T-helper 9 cell (primary cell): ENCODE data around the gene PTBP3.
"Not testable (repeated sequence)": the region's sequence is repeated elsewhere in the genome, so short reads cannot be mapped to it uniquely, and the experiment has no call there.

Experiments
- DNase-seq: peaks from one replicate; pipeline ENCODE4 v3.0.0-alpha.2; 2020

PTBP3 gene

DNA sequence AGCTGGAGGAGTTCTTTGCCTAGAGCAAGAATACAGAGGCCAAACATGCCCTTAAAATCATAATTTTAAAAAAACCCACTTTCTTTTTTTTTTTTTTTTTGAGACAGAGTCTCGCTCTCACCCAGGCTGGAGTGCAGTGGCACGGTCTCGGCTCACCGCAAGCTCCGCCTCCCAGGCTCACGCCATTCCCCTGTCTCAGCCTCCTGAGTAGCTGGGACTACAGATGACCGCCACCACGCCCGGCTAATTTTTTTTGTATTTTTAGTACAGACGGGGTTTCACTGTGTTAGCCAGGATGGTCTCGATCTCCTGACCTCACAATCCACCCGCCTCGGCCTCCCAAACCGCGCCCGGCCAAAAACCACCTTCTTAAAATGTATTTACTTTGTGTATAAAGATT is 66.3 kb downstream of the PTBP3 start:
- DNase-seq, result not testable (repeated sequence)

DNA sequence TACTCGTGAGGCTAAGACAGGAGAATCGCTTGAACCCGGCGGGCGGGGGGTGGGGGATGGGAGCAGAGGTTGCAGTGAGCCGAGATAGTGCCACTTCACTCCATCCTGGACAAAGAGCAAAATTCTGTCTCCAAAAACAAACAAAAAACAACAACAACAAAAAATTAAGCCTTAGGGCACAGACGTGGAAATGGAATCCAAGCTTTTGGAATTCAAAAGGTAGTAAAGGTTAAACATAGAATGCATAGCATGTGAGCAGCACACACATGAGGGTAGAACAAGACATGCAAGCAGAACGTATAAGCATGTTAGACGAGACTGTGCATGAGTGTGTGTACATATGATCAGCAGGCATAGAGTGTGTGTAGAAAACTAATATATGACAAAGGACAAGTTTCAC is 68.0 kb downstream of the PTBP3 start:
- DNase-seq, result no peak

GRCh38 chr9:112262577-112262976 is 70.8 kb downstream of the PTBP3 start:
- DNase-seq, result no peak

DNA sequence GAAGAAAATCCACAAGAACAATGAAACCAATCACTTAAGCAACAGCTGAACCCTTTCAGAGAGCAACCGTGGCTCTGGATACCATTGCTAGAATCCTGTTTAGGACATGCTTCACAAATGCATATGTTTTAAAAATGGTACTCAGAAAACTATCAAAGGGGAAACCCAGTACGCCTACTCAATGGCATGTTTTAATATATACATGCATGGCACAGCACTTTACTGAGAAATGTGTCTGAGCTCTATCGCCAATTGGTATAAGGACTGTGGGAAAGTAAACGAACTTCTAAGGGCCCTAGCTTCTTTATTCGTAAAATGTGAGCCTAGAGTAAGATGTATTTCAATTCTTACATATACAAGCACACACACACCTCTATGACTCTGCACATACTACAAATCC is 72.3 kb downstream of the PTBP3 start:
- no peak for DNase-seq

- DNase-seq, result no peak
These were observed 75.3 kb downstream of the PTBP3 start for GRCh38 chr9:112258106-112258505.

- DNase-seq, result no peak
These were observed 81.2 kb downstream of the PTBP3 start for GRCh38 chr9:112252194-112252593.

- no peak for DNase-seq
These were observed 84.1 kb downstream of the PTBP3 start for GRCh38 chr9:112249277-112249676.

GRCh38 chr9:112248722-112249121 is 84.7 kb downstream of the PTBP3 start:
- no peak for DNase-seq

- DNase-seq, result no peak
These were observed 86.3 kb downstream of the PTBP3 start for GRCh38 chr9:112247090-112247489.

- no peak for DNase-seq
These were observed 88.3 kb downstream of the PTBP3 start for GRCh38 chr9:112245126-112245525.

DNA sequence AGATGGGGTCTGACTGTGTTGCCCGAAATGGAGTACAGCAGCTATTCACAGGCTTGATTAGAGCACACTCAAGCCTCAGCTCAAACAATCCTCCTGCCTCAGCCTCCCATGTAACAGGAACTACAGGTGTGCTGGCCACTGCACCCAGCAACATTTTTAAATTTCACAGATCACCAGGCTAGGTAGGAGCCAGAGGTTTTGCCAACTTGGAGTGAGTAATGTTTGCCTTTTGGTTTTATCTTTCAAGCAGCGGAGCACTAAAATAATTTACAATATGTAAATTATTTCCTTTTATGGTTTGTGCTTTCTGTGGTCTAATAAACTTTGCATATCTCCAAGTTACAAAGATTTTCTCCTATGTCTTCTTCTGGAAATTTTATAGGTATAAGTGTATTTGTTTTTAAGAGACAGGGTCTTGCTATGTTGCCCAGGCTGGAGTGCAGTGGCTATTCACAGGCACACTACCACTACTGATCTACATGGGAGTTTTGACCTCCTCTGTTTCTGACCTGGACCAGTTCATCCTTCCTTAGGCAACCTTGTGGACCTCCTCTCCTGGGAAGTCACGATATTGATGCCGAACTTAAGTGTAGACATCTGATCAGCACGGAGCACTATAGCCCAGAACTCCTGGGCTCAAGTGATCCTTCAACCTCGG is 91.1 kb downstream of the PTBP3 start:
- DNase-seq, result no peak

DNA sequence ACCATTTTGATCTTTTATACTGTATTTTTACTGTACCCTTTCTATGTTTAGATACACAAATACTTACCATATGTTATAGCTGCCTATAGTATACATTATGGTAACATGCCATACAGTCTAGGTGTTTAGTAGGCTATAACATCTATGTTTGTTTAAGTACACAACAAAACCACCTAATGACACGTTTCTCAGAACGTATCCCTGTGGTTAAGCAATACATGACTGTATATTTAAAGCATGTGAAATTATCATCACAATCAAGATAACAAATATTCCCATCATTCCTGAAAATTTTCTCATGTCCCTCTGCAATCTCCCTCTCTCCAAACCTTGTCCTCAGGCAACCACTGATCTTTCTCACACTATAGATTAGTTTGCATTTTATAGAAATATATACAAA is 91.9 kb downstream of the PTBP3 start:
- DNase-seq, result no peak

GRCh38 chr9:112239708-112240107 is 93.7 kb downstream of the PTBP3 start:
- no peak for DNase-seq

DNA sequence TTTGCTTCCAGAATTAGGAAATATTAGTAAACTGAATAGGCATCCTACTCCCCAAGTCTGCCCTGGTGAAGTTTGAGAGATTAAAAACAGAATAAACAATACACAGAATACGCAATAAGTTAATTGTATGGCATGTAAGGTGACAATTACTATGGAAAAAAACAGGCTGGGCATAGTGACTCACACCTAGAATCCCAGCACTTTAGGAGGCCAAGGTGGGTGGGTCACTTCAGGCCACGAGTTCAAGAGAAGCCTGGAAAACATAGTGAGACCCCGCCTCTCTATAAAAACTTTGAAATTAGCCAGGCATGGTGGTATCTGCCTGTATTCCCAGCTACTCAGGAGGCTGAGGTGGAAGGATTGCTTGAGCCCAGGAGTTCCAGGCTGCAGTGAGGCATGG is 94.1 kb downstream of the PTBP3 start:
- DNase-seq, result no peak

DNA sequence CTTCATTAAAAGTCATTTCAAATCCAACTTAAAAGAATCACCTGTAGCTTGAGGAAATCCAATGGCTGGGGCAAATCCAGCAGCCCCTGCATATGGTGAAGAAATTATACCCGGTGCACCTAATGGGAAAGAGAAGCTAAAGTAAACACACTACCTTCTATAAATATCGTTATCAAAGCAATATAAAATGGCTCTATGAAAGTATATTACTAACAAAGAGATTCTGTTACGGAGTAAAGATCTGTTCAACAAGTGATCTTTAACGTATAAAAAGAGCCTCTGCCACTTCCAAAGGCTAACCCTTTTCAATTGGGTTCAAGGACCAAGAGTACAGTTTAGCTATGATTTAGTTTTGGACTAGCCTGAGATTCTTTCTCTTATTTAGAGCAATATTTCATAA is 98.6 kb downstream of the PTBP3 start:
- no peak for DNase-seq

DNA sequence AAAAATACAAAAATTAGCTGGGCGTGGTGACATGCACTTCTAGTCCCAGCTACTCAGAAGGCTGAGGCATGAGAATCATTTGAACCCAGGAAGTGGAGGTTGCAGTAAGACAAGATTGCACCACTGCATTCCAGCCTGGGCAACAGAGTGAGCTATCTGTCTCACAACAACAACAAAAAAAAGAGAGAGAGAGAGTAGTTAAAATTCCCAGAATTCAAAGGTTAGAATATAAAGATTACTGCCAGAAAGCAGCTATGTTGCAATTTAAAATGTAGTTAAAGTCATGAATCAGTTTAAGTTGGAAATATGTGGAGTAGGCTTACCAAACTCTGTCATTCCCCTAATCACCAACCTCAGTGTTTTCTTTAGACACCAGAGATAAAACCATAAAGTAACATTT is 99.7 kb downstream of the PTBP3 start:
- DNase-seq, result no peak

GRCh38 chr9:112232233-112232632 is 101.2 kb downstream of the PTBP3 start:
- no peak for DNase-seq

DNA sequence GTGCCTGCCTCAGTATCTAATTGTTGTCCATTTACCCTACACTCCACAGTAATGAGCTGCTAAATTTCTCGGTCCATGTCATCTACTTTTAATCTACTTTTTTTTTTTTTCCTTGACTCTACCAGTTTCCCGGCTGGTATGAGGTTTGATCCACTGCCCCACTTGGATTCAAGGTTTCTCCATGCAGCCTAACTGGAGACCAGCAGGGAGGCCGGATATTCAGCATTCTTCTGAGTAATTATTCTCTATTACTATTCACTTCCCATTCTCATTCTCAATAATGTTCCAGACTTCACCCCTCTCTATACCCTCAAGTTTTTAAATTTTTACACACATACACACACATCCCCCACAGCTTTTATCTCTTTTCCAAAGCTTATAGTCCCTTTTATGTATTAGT is 107.3 kb downstream of the PTBP3 start:
- no peak for DNase-seq

DNA sequence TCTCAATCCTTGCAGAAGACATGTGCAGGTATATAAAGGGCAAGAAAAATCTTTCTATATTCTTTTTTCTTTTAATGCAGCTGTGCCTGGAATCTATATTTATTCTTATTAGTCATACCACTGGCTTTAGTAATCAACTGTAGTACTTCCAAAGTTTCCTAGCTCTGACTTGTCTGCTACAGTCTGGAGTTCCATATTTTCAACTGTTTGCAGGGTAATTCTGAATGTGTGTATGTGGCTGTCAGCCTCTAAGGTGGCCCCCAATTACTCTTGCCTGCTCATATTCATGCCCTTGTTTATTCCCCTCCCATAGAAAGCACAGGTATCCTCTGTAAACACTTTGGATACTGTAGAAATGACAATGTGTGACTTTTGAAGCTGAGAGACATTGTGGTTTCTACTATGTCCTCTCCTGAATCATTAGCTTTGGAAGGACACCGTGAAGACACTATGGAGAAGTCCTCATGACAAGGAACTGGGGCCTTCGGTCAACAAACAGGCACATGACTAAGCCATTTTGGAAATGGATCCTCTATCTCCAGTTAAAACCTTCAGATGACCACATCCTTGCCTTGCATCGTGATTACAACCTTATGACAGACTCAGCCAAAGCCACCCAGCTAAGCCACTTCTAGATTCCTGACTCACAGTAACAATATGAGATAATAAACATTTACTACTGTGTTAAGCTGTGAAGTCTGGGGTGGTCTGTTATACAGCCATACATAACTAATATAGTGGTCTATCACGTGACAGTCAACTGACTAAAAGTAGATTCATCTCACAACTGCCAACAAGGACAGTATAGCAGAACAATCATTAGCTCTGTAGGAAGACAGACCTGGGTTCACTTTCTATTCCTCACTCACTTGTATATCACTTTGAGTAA is 108.8 kb downstream of the PTBP3 start:
- no peak for DNase-seq

GRCh38 chr9:112218908-112219307 is 114.5 kb downstream of the PTBP3 start:
- DNase-seq, result no peak

DNA sequence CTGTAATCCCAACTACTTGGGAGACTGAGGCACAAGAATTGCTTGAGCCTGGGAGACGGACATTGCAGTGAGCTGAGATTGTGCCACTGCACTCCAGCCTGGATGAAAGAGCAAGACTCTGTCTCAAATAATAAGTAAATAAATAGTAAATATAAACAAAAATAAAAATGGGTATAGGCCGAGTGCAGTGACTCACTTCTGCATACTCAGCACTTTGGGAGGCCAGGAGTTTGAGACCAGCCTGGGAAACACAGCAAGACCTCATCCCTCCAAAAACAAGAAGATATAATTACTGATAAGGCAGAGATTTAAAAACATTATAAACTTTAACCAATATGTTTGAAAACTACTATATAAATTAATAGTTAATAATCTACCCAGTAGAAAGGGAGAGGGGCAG is 120.5 kb downstream of the PTBP3 start:
- DNase-seq, result no peak

- DNase-seq, result no peak
These were observed 126.0 kb downstream of the PTBP3 start for GRCh38 chr9:112207451-112207850.

DNA sequence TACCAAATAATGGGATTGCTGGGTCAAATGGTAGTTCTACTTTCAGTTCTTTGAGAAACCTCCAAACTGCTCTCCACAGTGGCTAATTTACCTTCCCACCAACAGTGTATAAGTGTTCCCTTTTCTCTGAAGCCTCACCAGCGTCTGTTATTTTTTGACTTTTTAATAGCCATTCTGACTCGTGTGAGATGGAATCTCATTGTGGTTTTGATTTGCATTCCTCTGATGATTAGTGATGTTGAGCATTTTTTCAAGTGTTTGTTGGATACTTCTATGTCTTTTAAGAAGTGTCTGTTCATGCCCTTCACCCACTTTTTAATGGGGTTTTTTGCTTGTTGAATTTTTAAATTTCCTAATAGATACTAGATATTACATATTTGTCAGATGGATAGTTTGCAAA is 129.9 kb downstream of the PTBP3 start:
- no peak for DNase-seq

GRCh38 chr9:112200711-112201110 is 132.7 kb downstream of the PTBP3 start:
- no peak for DNase-seq

- no peak for DNase-seq
These were observed 134.8 kb downstream of the PTBP3 start for GRCh38 chr9:112198646-112199045.
